HAP-1 (cell line): ENCODE measurements around the gene MAPK8IP1.

Experiments used
- DNase-seq, 2 experiments: peaks; one replicate each; pipeline ENCODE4 v3.0.0-alpha.2; 2016 to 2020; ENCODE audit warnings: low spot score in 2 of 2
- H3K27me3 ChIP-seq: fragments of 250-450 bp; sonication (Bioruptor Pico); 2 replicates; pipeline ENCODE4 v1.5.1; 2020; ENCODE audit warnings: low read depth, mild to moderate bottlenecking, moderate library complexity
- H3K36me3 ChIP-seq: fragments of 250-450 bp; sonication (Bioruptor Pico); replicated peaks from 2 replicates; pipeline ENCODE4 v1.5.1; 2020; ENCODE audit warnings: mild to moderate bottlenecking
- H3K4me1 ChIP-seq: fragments of 250-450 bp; sonication (Bioruptor Pico); 2 replicates; pipeline ENCODE4 v1.5.1; 2020; ENCODE audit warnings: mild to moderate bottlenecking
- H3K4me3 ChIP-seq: fragments of 250-450 bp; sonication (Bioruptor Pico); 2 replicates; pipeline ENCODE4 v1.5.1; 2020; ENCODE audit warnings: mild to moderate bottlenecking, moderate library complexity
- H3K9me3 ChIP-seq: fragments of 250-450 bp; sonication (Bioruptor Pico); 2 replicates; pipeline ENCODE4 v1.5.1; 2020; ENCODE audit warnings: mild to moderate bottlenecking, moderate library complexity
- in situ Hi-C: fragments of 300-500 bp; cut with MboI; formaldehyde crosslinking; loops from 3 replicates; pipeline ENCODE4 v1.14.3; 2020; ENCODE audit warnings: low sequenced_read_pairs, inconsistent platforms, mixed read lengths

The MAPK8IP1 gene

DNA sequence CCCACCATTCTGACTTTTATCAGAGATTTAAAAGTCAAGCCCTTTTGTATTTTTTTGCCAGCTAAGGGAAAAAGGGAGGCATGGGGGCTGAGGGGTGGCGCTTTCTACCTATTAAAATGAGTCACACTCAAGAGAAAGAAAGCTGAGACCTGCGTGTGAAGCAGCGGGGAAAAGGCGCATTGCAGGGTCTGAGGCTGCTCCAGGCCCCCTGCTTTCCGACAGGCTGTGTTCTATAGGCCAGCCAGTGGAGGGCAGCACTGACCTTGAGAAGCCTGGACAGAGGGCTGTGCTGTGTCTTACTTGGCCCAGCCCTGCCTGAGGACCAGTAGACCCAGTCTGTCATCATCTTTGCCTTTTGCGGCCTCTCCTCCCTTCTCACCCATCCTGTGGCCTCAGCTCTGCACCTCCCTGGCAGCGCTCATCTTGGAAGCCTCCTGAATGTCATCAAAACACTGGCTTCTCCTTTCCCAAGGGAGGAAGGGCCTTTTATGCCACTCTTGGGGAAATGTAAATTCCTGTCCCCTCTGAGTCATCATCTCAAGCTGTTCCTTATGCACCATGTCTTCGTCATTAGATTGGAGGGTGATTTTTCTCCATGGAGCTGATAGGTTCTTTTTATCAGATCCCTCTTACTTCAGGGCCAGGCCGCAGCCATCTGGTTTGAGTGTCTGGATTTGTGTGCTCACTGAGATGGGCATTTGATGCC is 12.6 kb upstream of the MAPK8IP1 start:
- Histone ChIP-seq H3K9me3 (no peaks in the 10 kb centered on the region), H3K4me1 (peaks cover 6% of the 10 kb centered on the region), H3K4me3 (no peak overlapping the region), H3K27me3 (no peaks in the 10 kb centered on the region), H3K36me3 (peaks cover 46% of the 10 kb centered on the region)
- DNase-seq = peak; percentile 38 to 76
- in situ Hi-C loops = no loop called here

DNA sequence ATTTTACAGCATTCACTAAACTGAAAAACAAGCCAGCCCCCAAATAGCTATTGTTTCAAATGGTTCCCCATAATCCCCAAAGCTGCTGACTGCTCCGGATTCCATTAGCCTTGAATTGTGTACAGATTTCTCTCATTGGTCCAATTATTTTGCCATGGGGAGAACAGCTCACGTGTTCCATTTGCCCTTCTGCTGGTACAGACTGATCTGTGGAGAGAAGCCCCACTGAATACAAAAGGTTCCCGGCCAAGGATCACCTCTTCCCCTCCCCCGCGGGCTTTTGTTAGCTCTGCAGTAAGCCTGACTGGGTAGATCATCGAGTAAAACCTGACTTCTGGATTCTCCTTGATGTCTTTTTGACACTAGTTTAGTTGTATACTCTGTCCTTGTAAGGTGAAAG is 9.1 kb upstream of the MAPK8IP1 start:
- DNase-seq = peak in 1 of 2 experiments; percentile 64
- H3K4me3 ChIP-seq = no peak overlapping the region
- H3K4me1 ChIP-seq = peaks cover 6% of the 10 kb centered on the region
- H3K36me3 ChIP-seq = peaks cover 27% of the 10 kb centered on the region
- no peaks in the 10 kb centered on the region for H3K9me3 ChIP-seq
- H3K27me3 ChIP-seq = no peaks in the 10 kb centered on the region
- in situ Hi-C loops = no loop called here

DNA sequence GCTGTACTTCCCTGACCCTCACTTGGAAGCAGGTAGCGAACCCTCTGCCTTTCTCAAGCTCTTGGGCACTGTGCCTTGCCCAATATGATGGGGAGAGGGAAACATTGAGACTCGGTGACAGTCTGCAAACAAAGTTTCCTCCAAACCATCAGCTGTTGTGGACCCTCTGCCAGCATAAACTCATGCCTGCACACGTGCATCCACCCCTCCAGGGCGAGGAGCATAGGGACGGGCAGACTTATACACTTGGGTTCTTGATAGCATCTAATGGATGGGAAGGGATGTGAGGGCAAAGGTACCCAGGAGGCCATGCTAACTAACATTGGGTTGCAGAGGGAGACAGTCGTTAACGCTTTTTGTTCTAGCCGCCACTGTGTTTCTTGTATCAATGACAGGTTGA is 8.2 kb upstream of the MAPK8IP1 start:
- no peak for DNase-seq
- H3K4me3 ChIP-seq = no peak overlapping the region
- H3K4me1 ChIP-seq = peaks cover 6% of the 10 kb centered on the region
- no peaks in the 10 kb centered on the region for H3K27me3 ChIP-seq
- peaks cover 27% of the 10 kb centered on the region for H3K36me3 ChIP-seq
- in situ Hi-C loops = no loop called here
- H3K9me3 ChIP-seq = no peaks in the 10 kb centered on the region

DNA sequence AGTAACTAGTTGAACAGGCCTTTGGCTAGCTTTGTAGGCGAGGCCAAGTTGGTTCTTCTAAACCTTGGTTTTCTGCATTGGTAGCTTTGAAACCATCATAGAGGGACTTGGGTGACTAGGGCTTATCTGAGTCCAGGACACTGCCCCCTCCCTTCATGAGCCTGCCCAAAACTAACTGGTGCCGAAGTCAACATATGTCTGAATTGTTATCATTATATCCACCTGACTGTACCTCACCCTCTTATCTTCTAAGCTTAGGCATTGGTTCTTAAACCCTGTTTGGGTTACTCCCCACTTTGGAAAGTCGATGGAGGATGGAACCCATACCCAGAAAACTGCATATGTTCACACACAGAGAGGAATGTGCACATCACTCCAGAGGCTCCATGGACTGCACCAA is 7.6 kb upstream of the MAPK8IP1 start:
- no peak for DNase-seq
- no peak overlapping the region for H3K4me3 ChIP-seq
- no peaks in the 10 kb centered on the region for H3K27me3 ChIP-seq
- in situ Hi-C loops = no loop called here
- no peaks in the 10 kb centered on the region for H3K9me3 ChIP-seq
- H3K36me3 ChIP-seq = peaks cover 21% of the 10 kb centered on the region
- peaks cover 6% of the 10 kb centered on the region for H3K4me1 ChIP-seq

DNA sequence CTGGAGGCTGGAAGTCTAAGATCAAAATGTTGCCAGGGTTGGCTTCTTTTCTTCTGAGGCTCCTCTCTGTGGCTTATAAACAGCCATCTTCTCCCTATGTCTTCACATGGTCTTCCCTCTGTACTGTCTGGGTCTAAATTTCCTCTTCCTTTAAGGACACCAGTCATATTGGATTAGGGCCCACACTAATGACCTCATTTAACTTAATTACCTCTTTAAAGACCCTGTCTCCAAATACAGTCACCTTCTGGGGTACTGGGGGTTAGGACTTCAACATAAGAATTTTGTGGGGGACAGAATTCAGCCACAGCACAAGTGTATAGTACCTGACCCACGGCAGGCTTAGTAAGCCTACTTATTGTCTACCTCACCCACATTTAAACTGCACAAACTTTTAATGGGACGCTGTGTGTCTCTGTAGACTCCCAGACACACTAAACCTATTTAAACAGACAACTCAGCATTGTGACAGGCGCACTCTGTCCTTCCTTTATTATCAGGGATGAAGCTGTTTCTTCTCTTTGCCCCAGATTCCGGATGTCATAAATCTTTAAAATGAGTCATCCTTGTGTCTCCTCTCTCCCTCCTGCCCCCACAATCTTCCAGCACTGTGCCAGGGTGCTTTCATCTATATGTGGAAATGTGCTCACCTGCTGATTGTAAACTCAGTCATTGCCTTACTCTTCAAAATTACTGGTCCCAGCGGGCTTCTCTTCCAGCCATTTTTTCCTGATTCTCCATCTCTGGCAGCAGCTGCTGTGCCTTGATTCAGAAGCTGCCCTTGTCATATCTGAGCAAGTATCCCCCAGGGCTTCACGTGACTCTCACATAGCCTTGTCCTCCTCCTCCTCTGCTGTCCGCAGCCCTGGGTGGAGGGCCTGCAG is 5.4 kb upstream of the MAPK8IP1 start:
- H3K27me3 ChIP-seq = no peaks in the 10 kb centered on the region
- no peak for DNase-seq
- in situ Hi-C loops = no loop called here
- no peak overlapping the region for H3K4me3 ChIP-seq
- peaks cover 6% of the 10 kb centered on the region for H3K4me1 ChIP-seq
- no peaks in the 10 kb centered on the region for H3K9me3 ChIP-seq
- H3K36me3 ChIP-seq = peaks cover 13% of the 10 kb centered on the region

DNA sequence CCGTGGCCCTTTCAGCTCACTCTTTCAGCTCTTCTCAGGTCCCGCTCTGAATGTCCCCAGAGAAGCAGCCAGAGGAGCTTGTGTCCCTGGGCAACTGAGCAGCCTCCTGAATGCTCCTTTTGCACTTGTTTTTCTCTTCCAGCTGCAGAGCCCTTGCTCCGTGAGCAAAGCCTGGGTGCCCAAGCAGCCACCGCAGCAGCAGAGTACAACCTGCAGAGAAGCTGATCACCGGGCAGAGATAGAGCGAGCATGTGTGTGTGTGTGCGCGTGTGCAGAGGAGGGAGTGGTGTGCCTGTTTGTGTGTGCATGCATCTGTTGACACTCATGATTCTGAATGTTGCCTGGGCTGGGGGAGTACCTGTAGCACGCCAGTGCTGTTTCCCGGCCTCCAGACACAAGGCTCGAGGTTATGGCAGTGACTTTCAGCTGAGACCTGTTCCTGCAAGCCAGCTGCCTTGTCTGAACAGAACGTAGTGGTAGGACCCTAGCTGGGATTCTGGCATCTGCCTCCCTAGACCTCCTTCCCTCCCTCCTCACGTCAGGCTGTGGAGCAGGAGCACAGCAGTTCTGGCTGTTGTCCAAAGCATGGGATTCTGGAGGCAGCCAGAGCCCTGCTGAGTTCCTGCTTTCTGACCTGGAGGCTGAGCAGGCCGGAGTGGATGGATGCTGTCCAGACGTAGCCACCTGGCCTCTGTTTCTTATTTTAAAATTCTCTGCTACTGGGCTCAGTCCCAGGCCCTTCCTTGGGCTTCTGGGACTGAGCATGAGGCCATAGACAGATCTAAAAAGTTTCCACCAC is 4.5 kb upstream of the MAPK8IP1 start:
- no peak overlapping the region for H3K4me3 ChIP-seq
- H3K36me3 ChIP-seq = peaks cover 13% of the 10 kb centered on the region

DNA sequence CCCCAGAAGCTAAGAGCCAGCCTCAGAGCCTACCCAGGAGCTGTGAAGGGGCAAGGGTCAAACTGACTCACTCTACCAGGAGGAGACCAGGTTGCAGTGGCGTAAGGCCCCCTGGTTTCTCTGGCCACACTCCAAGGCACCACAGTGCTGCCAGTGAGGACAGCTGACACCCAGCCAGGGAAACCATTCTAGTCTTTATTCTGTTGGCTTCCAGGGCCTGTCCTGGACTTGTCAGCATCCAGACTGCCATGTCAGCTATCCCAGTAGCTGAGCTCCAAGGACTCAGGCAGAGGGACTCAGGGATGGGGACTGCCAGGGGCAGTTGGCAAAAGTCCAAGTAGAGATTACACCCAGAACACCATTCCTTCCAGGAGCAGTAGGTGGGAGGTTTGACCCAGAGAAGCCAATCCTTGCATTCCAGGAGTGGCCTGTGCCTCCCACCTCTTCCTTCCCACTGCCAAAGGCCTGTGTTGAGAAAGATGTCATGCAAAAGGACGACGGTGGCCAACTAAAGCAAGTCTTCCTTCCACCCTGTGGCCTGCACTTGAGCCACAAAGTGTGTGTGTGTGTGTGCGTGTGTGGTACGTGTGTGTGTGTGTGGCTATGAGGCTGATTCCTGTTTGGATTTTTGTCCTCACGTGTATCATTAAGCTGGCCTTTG is 3.6 kb upstream of the MAPK8IP1 start:
- Histone ChIP-seq H3K36me3 (peaks cover 13% of the 10 kb centered on the region), H3K4me1 (no peaks in the 10 kb centered on the region; the same call in 1 of the 2 replicates), H3K4me3 (no peak overlapping the region), H3K27me3 (no peaks in the 10 kb centered on the region), H3K9me3 (no peaks in the 10 kb centered on the region)
- no peak for DNase-seq
- in situ Hi-C loops = no loop called here

More for the DNA sequence above, 4.5 kb upstream of the MAPK8IP1 start:
- DNase-seq = no peak
- Histone ChIP-seq H3K27me3 (no peaks in the 10 kb centered on the region), H3K9me3 (no peaks in the 10 kb centered on the region), H3K4me1 (peaks cover 4% of the 10 kb centered on the region)
- in situ Hi-C loops = no loop called here

DNA sequence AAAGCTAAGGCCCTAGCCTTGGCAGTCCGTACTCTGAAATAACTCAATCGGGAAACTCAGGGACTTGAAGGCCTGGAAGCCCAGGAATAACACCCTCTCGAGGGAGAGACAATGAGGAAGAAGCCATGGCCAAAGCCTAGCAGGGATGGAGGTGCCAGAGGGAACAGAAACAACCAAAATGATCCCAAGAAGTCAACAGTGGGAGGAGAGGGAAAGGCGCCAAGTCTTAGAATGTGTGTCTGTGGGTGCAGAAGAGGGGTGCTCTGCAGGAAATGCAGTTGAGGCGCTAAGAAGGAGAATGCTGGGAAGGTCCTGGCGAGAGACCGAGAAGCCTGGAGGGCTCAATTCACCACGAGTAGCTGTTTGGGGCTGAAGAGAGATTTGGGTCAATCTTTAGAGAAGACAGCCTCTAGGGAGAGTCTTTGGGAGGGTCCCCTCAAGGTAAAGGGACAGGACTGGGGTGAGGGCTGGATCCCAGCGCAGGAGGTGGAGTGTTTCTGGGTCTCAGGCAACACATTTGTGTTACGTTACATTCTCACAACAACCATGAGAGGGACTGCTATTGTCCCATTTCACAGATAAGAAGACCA is 760 bp upstream of the MAPK8IP1 start:
- no peaks in the 10 kb centered on the region; the same call in 1 of the 2 replicates for H3K4me1 ChIP-seq

DNA sequence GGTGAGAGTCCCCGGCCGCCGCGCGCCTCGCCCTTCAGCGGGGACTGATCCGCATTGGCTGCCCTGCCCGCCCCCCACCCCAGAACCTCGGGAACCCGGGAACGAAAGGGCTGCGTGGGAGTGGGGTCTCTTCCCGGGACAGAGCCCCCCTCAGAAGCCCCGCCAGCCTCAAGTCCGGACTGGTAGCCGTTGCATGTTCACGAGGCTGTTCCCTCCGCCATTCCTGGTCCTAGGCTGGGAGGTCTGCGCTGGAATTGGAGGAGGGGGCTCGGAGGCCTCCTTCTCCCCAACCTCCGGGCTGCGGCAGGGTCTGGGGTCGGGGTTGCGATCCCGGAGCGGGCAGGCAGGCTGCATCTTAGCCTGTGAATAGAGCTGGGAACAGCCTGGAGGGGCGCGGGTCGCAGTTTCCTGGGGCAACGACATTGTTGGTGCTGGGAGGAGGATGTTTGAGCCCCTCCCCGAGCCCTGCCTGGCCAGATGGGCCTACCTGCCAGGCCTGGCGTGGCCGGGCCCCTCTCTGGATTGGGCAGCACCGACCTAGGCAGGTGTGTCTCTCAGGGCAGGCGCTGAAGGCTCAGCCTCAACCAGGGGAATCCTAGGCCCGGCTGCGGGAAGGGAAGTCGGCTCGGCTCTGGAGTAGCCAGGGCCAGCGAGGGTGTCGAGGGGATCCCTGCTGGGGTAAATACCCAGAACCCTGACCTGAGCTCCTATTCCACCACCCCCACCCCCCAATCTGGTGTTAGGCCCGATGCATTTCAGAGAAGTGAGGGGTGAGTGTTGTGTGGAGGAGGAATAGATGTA is 670 bp downstream of the MAPK8IP1 start:
- DNase-seq = no peak
- Histone ChIP-seq H3K4me1 (no peaks in the 10 kb centered on the region; the same call in 1 of the 2 replicates), H3K9me3 (no peaks in the 10 kb centered on the region), H3K4me3 (peak overlapping the region; percentile 38), H3K27me3 (no peaks in the 10 kb centered on the region), H3K36me3 (peaks cover 5% of the 10 kb centered on the region; the same call in 1 of the 2 replicates)
- in situ Hi-C loops = no loop called here

More for the DNA sequence above, 760 bp upstream of the MAPK8IP1 start:
- DNase-seq = no peak
- no peaks in the 10 kb centered on the region for H3K27me3 ChIP-seq
- peaks cover 5% of the 10 kb centered on the region; the same call in 1 of the 2 replicates for H3K36me3 ChIP-seq
- in situ Hi-C loops = no loop called here
- H3K4me3 ChIP-seq = 0 out of 2 replicates have a peak overlapping the region, but pooled peaks have one; percentile 8
- no peaks in the 10 kb centered on the region for H3K9me3 ChIP-seq

DNA sequence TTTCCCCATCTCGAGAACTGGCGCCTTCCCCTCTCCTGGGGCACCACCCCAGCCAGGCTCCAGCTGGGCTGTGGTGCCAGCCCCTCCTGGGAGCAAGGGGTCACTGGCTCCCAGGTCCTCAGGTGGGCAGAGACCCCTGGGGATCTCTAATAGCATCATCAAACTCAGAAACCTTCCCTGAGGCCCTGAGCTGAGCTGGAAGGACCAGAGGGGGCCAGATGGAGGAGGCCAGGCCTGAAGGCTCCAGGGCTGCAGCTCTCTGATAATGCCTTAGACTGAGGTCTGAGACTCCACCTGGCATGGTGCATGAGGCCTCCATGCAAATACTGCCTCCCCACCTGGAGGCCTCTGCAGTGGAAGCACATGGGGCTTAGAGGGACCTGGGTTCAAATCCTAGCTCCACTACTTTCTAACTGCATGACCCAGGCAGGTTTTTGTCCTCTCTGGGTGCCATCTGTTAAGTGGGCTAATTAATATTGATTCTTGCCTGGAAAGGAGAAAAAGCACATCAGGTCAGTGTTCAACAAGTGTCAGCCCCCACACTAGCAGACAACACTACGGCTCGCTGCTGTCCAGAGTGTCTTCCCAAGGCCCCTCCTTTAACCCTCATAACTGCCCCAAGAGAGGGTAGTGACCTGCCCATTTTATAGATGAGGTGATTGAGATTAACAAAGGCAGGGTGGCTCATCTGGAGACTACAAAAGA is 1.5 kb downstream of the MAPK8IP1 start:
- H3K27me3 ChIP-seq = no peaks in the 10 kb centered on the region
- no peak for DNase-seq
- H3K4me1 ChIP-seq = no peaks in the 10 kb centered on the region; the same call in 1 of the 2 replicates
- H3K36me3 ChIP-seq = peaks cover under 1% of the 10 kb centered on the region; the same call in 1 of the 2 replicates
- H3K4me3 ChIP-seq = no peak overlapping the region
- in situ Hi-C loops = no loop called here
- H3K9me3 ChIP-seq = no peaks in the 10 kb centered on the region

DNA sequence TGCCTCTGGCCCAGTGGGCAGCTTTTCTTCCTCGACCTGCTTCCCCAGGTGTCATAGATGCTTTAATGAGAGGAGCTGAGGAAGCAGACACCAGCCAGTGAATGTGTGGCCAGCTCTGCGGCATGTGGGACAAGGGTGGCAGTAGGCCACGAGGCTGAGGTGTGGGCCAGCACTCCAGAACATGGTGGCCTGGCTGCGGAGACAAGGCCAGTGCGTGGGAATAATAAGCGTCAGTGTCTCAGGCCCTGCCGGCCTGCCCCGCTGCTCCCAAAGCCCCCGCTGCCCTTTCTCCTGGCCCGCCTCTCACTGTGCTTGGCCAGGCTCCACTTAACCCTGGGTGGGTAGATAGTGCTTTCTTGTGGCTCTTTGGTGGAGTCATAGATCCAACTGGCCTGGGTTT is 2.1 kb downstream of the MAPK8IP1 start:
- no peaks in the 10 kb centered on the region for H3K27me3 ChIP-seq
- H3K36me3 ChIP-seq = no peaks in the 10 kb centered on the region
- DNase-seq = no peak
- H3K4me3 ChIP-seq = no peak overlapping the region
- no peaks in the 10 kb centered on the region; the same call in 1 of the 2 replicates for H3K4me1 ChIP-seq
- H3K9me3 ChIP-seq = no peaks in the 10 kb centered on the region
- in situ Hi-C loops = no loop called here

DNA sequence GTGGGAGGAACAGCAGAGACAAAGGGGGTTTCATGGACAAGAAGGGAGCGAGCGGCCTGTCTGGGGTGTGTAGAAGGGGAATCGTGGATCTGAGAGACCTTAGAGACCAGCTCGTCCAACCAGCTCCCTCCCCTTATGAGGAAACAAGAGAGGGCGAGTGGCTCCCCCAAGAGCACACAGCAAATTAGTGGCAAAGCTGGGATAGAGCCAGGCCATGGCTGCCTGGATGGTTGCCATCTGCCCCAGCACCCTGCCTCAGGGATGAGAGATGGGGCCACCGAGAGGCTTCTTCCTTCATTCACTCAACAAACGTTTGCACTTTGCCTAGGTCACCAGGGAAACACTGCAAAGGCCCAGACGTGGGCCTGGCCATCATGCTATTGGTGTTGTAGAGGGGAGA is 4.1 kb downstream of the MAPK8IP1 start:
- H3K36me3 ChIP-seq = no peaks in the 10 kb centered on the region
- no peaks in the 10 kb centered on the region for H3K9me3 ChIP-seq
- in situ Hi-C loops = no loop called here

More for the DNA sequence above, 4.1 kb downstream of the MAPK8IP1 start:
- H3K4me3 ChIP-seq = no peak overlapping the region
- DNase-seq = no peak
- no peaks in the 10 kb centered on the region for H3K27me3 ChIP-seq
- no peaks in the 10 kb centered on the region; the same call in 1 of the 2 replicates for H3K4me1 ChIP-seq
